ENCODE results near the gene ZNF521.

ZNF521 gene

DNA sequence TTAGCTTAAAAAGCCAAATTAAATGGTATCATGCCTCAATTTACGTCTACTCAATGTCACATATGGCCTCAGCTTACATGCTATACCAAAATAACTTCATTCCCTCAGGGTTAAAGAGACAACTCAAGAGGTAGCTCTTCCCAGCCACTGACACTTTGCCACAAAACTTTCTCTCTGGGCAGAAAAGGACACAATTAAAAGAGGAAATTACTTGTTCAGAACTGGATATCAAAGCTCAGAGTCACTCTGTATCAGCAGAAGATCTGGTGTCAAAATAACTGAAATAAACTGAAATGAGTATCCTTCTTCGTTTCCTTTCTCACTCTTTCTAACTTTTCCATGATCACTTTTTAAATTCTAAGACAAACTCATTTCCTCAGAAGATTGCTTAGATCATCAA is 108.7 kb downstream of the ZNF521 start:
- TF ChIP-seq, protein P1, sequence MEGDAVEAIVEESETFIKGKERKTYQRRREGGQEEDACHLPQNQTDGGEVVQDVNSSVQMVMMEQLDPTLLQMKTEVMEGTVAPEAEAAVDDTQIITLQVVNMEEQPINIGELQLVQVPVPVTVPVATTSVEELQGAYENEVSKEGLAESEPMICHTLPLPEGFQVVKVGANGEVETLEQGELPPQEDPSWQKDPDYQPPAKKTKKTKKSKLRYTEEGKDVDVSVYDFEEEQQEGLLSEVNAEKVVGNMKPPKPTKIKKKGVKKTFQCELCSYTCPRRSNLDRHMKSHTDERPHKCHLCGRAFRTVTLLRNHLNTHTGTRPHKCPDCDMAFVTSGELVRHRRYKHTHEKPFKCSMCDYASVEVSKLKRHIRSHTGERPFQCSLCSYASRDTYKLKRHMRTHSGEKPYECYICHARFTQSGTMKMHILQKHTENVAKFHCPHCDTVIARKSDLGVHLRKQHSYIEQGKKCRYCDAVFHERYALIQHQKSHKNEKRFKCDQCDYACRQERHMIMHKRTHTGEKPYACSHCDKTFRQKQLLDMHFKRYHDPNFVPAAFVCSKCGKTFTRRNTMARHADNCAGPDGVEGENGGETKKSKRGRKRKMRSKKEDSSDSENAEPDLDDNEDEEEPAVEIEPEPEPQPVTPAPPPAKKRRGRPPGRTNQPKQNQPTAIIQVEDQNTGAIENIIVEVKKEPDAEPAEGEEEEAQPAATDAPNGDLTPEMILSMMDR (IDR thresholded peaks at IDR 0.05; ENCODE audit: low read depth, low read length): no peak
- no peak for DNase-seq (ENCODE audit: extremely low read depth, low read depth)

DNA sequence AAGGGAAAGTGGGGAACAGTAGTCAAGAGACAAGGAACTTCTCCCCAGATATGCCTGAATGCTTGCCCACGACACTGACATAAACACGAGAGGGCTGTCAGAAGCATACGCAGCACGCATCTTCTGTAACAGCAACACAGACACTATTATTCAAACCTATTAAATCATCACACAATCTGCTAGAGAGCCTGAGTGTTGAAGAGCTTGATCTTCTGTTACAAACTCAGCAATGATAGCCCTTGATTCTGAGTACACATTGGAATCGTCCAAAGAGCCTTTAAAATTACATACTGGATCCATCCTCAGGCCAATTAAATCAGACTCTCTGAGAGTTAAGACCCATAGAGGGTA is 111.6 kb downstream of the ZNF521 start:
- no peak for DNase-seq (ENCODE audit: extremely low read depth, low read depth)
- TF ChIP-seq, protein P1 (IDR thresholded peaks at IDR 0.05; ENCODE audit: low read depth, low read length): no peak

DNA sequence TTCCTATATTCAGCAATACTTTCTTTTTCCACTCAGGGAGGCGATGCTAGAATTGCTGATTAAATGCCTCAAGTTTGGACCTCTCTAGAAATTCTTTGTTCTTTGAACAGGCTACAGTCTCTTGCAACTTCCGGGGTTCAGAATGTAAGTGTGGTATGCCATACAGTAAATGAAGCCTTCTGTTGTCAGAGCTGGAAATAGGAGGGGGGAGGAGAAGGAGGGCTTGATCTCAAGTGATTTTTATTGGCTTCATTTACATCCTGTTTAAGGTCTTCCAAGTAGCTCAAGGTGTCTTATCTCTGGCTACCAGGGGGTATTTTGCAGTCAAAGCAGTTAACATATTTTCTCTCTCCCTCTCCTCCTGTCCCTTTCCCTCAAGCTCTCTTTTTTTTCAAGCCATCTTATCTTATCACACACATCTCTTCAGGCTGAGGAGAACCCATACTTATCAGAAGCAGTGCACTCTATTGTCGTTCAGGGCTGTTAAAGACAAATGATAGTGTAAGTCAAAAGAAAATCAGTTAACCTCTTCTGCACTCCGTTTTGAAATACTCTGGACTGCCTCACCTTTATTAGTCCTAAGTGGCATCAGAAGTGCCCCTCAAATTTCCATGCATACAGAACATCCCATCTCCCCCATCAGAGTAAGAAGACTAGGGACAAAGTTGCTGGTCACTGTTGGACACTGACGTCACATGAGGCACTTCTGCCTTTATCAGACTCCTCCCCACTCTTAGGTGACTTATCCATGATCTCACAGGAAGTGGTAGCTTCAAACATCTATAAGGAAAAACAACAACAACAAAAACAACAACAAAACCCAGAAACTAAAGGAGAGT is 112.2 kb downstream of the ZNF521 start:
- TF ChIP-seq, protein P1 (IDR thresholded peaks at IDR 0.05; ENCODE audit: low read depth, low read length): no peak
- no peak for DNase-seq (ENCODE audit: extremely low read depth, low read depth)

DNA sequence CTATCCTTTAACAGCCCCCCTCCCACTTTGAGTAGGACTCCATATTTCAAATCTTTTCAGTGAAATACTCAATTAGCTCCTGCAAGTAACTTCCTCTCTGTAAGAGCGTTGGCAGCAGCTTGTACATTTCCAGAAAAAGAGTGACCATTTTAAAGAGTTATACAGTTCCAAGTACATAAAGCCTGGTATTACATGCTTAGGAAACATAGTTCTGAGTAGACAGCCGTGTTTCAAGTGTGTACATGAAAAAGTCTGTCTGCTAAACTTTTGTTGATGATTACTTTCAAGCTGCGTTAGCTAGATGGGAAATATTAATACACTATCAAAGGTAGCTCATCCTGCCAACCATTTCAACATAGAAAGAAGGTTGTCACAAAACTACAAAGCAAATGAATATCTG is 112.8 kb downstream of the ZNF521 start:
- no peak for DNase-seq (ENCODE audit: extremely low read depth, low read depth)
- TF ChIP-seq, protein P1 (IDR thresholded peaks at IDR 0.05; ENCODE audit: low read depth, low read length): no peak

DNA sequence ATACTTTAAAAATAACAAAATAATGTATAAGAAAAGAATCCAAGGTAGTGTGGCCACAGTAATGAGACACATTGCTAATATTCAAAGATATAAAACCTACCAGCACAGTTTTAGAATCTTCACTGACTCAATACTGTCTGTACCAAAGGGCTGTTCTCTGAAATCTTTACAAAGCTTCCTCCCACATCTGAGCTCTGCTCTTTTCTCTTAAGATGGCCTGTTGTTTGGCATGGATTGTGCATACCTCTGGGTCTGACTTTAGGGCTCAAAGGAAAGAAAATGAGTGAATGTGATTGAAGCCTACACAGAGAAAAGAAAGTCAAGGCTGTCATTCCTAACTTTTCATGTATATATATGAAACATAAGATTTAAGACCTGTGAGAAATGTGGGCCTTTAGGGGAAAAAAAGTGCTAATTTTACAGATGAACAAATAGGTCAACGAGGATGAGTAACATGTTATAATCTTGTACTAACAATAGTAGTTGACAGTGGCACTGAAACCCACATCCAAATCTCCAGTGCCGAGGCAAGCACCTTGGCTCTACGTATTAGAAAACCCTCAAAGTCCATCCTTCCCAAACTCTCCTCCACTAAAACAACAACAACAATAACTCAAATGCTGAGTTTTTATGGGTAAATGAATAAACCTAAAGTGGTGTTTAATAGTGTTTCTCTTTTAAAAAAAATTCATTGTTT is 114.2 kb downstream of the ZNF521 start:
- TF ChIP-seq, protein P1 (IDR thresholded peaks at IDR 0.05; ENCODE audit: low read depth, low read length): no peak

DNA sequence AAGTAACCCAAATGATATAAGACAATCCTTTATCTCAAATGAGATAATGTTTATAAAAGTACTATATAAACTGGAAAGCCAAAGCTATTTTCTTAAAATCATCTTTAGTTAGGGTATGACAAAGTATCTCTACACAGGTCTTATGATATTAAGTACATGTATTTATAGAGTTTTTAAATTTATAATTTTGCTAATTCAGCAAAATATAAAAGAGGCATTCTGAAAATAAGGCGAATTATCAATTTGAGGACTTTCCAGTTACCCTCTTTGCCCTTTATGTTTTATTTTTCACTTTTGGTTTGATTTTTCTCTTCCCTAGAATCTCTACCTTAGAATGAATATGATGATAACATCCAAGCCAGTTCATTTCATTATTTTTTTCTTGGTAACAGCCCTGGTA is 115.2 kb downstream of the ZNF521 start:
- DNase-seq (ENCODE audit: extremely low read depth, low read depth): no peak
- TF ChIP-seq, protein P1 (IDR thresholded peaks at IDR 0.05; ENCODE audit: low read depth, low read length): no peak

More for the DNA sequence above, 114.2 kb downstream of the ZNF521 start:
- no peak for DNase-seq (ENCODE audit: extremely low read depth, low read depth)

DNA sequence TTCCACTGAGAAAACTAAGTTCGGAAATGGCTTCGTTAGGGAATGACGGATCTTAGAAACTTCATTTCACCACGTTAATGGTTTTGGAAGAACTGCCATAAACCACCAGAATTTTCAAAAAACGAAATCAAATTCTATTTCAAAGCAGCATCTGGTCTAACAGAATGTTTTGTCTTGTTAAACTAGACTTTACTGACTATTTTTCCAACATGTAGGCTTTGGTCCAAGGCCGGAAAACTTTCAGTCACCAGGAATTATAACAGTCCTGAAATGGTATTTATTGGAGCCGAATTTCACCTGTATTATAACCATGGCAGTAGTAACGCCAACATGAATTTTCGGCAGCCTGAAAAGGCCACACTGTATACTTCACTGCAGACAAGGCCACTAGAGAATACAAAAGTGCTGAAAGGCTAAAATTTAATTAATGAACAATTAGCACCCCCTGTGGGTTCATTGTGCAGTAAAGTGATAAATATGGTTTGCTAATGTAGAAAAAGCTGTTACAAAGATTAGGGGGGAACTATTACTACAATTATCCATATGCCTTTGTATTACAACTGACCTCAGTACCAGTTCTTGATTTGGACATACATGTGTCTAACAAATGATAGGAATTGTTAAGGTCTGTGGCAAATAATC is 116.4 kb downstream of the ZNF521 start:
- no peak for DNase-seq (ENCODE audit: extremely low read depth, low read depth)
- TF ChIP-seq, protein P1 (IDR thresholded peaks at IDR 0.05; ENCODE audit: low read depth, low read length): no peak

All from AG09319 (cell line).